Subcutaneous adipose tissue (tissue), 4 donors: Measurements from ENCODE around the gene SNX5. TPM values are rescaled to one million over a fixed set of nuclear protein-coding genes. Genes with fewer than 3 reads are reported as not detected.

Experiments
- total RNA-seq, 4 donors: library from RNA; depleted of rRNA; stranded (reverse); fragments of >200 nt; gene quantifications; one replicate each; pipeline ENCODE4 v1.1.0, GENCODE V29; 2016
- TF ChIP-seq, protein P1 (sequence below): fragments of 450-650 bp; IDR thresholded peaks from one replicate; pipeline ENCODE4 v1.5.1; 2016; ENCODE audit warnings: low read depth, mild to moderate bottlenecking, control low read depth, antibody characterized with exemption, moderate library complexity

The SNX5 gene
- total RNA-seq, 4 donors from 2014 or later: 114 to 169 (median 139) TPM

DNA sequence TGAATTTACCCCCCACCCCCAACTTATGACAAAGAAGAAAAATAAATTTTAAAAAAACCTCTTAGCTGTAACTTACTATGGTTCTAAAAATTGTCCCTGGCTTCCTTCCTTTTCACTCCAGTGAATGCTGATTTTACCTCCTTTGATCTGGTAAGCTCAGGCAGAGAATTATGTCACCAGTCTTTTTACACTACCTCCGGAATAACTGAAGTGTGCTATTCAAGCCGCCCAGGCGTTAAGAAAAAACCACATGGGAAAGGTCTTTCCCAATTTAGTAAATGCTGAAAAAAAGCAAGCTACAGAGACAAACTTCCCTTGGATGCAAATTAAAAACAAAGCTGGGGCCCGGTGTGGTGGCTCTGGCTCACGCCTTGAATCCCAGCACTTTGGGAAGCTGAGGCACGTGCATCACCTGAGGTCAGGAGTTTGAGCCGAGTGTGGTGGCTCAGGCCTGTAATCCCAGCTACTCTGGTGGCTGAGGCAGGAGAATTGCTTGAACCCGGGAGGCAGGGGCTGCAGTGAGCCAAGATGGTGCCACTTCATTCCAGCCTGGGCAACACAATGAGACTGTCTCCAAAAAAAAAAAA lies 12.4 kb downstream of the SNX5 start:
- TF ChIP-seq, protein P1, sequence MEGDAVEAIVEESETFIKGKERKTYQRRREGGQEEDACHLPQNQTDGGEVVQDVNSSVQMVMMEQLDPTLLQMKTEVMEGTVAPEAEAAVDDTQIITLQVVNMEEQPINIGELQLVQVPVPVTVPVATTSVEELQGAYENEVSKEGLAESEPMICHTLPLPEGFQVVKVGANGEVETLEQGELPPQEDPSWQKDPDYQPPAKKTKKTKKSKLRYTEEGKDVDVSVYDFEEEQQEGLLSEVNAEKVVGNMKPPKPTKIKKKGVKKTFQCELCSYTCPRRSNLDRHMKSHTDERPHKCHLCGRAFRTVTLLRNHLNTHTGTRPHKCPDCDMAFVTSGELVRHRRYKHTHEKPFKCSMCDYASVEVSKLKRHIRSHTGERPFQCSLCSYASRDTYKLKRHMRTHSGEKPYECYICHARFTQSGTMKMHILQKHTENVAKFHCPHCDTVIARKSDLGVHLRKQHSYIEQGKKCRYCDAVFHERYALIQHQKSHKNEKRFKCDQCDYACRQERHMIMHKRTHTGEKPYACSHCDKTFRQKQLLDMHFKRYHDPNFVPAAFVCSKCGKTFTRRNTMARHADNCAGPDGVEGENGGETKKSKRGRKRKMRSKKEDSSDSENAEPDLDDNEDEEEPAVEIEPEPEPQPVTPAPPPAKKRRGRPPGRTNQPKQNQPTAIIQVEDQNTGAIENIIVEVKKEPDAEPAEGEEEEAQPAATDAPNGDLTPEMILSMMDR: no peak

DNA sequence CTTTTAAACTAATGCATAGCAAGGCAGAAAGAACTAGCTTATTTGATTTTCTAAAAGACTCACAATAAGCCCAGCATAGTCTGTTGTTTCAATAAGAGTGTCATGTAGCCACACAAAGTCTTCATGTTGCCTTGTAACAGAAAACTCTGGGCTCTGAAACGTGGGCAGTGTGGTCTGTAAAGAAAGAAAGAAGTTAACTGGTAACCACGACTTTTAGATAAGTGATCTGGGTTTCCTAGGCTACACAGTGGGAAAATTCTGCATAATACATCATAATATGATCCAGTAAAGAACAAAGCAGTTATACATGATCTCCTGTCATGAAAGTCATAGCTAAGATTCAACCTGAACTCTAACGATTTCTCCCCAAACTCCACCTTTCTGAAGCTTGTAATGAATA lies 13.3 kb downstream of the SNX5 start:
- TF ChIP-seq, protein P1: no peak

DNA sequence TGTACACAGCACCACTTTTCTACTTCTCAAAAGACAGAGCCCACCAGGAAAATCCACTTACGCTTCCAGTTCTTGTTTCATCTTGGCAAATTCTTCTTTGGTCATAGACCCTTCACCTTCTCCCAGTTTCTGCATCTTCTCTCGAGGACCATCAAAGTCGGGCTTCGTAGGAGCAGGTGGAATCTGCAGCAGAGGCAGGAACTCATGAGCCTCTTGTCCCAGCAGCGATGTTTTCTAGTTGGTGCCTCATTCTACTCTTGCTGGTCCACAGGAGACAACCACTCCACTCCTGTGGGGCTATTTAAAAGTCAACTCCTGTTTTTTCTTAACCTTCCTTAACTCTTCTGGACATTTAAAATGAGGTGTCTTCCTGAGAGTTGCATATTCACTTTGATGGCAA lies 14.7 kb downstream of the SNX5 start:
- TF ChIP-seq, protein P1: no peak

DNA sequence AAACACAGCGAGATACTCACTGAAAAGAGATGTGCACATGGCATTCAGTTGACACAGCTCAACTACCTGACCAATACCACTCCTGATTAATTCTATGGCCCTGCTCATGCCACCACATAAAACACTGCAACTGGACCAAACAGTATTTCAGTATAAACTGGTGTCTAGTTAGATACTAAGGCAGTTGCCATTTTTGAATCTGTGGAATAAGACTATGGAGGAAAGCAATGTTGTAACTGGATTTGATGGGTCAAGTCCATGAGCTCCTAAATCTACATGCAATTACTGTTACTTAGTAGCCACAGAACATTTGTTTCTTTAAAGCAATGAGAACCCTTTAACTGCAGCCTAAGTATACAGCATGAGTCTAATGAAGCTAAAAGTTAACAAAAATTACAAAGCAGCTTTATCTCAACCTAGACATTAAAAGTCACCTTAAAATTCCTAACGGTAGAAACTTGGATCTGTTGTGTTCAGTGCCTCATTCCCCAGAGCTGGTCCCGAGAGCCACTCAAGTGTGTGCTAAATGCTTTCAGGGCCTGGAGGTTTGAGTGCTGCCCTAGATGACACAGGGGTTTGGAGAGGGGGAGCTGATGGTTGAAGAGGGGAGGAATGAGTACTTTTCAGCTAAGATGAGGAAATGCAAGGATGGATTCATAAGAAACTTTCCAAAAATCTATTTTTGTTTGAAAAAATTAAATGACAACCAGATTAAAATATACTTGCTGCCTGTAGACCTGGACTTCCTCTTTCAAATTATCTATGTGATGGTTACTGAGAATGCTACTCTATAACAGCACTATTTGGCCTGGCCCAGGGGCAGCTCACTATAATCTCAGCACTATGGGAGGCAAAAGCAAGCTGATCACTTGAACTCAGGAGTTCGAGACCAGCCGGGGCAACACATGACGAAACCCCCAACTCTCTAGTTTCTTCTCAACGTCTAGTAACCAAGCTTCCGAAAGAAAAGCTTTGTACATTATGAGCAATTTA lies 15.6 kb downstream of the SNX5 start:
- TF ChIP-seq, protein P1: no peak

DNA sequence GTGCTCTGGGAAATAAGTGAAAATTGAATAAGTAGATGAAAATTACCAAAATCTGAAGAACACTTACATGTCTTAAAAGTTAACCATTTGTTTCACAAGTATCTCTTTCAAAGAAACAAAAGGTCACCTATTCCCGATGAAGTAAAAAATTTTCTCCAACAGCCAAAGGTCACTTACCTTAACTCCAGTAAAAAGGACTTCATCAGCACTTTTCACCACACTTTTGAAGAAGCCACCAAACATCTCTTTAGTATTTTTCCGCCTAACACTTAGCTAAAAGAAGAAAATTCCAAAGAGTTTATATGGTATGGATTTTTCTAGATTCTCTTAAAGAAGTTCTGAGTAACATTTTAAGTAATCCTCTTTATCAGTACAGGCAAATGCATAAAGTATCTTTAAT lies 17.3 kb downstream of the SNX5 start:
- TF ChIP-seq, protein P1: no peak

DNA sequence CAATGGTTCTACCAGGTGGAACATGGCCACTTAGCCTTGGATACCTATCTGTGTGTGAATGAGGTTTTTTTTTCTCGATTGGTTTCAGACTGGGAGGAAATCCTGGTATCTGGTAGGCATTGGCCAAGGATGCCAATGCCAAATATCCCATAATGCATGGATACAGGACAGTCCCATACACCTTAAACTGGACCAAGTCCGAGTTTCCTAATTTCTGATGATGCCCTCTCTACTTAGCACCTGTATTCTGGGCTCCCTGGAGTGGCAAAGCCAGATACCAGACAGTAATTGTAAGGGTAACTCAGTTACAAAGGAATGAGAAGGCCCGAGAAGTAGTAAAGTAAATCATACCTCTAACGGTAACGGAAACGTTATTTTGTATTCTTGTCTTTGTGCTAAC lies 17.9 kb downstream of the SNX5 start:
- TF ChIP-seq, protein P1: no peak

DNA sequence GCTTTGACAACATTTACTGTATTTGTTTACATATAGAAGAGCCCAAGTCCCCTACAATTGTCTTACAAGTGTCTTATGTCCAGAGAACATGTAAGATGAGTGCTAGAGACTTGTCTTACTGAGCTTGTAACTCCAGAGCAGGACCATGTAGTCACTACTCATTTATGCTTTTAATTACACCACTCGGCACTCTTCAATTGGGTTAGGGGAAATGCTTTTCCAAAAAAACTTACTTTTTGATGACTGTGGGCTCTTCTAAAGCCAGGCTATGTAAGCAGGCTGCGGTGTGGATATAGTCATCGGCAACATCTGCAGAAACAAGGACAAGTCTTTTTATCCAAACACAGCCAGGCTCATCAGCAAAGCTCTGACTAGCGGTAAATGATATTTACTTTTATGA lies 18.7 kb downstream of the SNX5 start:
- TF ChIP-seq, protein P1: no peak
